GM18505 (cell line): ENCODE data around the gene TSPAN3.

Experiments used
- ATAC-seq: cut with Tn5 transposase; IDR thresholded peaks from one replicate; pipeline ENCODE4 v1.9.1; 2021; ENCODE audit not compliant: unreplicated experiment
- POLR2A ChIP-seq: IDR thresholded peaks from 4 replicates; pipeline ENCODE4 v1.6.1; 2011; ENCODE audit warnings: borderline replicate concordance; ENCODE audit not compliant: insufficient read depth, insufficient read length; ENCODE audit errors: extremely low read depth

Gene TSPAN3

DNA sequence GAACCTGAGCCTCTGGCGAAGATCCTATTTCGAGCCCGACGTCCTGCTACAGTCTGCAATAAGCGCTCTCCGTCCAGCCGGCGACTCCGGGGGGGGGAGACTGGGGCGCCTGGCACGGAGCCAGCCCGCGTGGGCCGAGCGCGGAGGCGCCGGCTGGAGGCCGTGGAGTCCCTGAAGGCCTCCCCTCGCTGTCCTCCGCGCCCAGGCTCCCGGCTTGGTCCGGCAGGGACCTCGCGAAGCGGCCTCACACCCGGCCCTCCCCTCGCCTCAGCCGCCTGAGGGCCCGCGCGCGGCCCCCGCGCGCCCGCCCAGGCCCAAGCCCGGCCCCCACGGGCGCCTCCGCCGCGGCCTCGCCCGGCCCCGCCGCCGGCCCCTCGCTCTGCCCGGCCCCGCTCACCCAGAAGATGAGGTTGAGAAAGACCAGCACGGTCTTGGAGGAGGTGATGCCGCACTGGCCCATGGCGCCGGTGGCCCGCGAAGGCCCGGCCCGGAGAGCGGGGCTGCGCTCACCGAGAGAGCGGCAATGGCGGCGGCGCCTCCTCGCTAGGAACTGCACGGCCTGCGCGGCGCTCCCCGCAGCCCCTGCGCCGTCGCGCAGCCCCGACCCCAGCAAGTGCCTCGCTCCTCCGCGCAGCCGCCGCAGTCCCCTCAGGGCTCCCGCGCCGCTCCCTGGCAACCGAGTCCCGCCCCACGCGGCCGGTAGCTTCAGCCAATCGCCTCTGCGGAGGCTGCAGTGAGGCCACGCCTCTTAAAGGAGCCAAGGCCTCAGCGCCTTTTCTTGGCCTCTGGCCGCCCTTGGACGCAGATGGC lies at the start of gene TSPAN3:
TSS of gene TSPAN3 (minus strand) at position 615 of the 810 bp plus-strand sequence. CDS start at position 460, 155 bp downstream.
- peak; percentile 83 for TF ChIP-seq POLR2A

DNA sequence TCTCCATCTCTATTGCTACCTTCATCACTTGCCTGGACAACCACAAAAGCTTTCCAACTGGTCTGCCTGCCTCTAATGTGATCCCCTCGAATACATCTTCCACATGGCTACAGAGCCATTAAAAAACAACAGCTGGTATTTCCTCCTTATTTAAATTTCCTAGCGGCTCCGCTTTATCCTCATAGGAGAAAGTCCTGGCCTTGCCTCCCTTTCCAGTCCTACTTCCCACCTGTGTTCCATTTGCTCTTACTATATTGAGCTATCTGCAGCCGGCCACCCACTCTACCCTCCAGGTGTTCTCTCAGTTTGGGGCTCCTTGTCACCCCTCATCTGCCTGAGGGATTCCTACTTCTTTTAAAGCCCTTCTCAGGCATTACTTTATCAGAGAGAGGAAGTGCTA lies 49.7 kb upstream of the TSPAN3 start:
- no peak for ATAC-seq
- TF ChIP-seq POLR2A = no peak

More for the DNA sequence above, at the start of gene TSPAN3:
- peak; percentile 87 for ATAC-seq

DNA sequence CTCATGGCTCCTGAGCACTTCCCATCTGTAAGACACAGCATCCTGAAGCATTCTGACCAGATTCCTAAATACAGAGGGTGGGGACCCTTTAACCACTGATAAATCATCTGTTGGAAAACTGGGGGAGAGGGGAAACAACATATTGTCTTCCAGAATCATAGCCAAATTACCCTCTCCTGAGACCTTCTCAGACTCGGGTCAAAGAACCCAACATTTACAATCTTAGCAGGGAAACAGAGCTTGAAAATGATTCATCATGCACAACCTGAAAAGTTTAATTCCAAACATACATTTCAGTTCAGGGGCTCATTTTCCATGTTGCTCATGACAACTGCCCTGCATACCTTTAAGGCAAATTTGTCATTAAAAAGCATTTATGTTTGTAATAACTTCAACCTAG lies 48.5 kb upstream of the TSPAN3 start:
- no peak for ATAC-seq
- TF ChIP-seq POLR2A = no peak

DNA sequence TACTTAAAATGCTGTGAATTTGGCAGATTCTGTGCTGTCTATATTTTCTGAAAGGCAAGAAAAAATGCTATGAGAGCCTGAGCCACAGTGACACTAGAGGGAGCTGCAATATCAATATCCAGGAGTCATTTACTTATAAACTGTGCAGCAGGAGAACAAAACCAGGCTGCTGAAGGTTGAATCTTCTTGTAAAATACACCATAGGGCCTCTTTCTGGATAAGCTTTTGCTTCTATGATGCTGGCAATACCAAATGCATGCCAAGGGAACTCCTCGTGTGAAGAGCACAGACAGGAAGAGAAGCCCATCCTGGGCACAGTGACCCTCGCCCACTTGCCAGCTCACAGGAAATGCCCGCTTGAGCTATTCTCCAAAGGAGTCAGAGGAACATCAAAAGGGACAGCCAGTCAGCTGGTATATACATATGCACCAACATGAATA lies 48.0 kb upstream of the TSPAN3 start:
- no peak for ATAC-seq
- no peak for TF ChIP-seq POLR2A

DNA sequence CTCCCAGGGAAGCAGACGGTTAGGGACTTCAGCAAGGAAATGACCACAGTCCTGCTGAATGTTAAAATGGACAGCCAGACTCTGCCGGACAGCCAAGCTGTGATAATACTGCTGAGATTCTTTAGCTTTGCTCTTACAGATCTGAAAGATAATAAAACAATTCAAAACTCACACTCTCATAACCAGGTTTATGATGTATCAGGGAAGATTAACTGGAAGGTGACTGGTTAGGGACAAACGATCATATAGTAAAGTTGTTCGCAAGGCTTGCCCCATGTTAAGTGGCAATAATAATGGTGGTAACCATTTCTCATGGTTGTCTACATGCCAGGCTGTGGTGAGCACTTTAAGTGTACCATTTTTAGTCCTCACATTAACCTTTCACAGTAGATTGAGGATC lies 44.3 kb upstream of the TSPAN3 start:
- no peak for ATAC-seq
- no peak for TF ChIP-seq POLR2A

DNA sequence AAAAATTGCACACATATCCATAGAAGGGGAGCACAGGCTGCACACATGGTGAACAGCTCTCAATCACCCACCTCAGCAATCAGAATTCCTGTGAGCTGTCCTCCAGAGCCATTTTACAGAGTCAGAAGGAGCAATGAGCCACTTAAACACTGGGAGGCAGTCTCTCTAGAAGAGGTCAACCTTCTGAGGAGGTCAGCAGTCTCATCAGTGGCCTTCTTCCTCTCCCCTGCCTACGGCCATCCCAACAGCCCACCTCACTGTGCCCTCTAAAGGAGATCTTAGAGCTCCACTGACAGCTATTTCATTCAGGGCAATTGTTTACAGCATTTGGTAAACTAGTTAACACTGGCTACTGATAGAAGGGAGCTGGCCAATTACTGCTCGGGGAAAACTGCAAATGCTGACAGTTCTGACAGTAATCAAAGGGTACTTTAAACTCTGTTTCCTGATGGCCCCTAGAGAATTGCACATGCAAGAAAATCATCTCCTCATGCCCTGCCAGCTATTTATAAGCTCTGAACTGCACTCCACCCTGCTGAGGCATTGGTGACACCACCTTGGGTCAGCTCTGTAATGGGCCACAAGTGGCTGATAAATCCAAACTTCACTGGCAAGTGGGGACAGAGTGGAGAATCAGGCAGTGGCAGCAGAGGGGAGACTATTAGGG lies 42.1 kb upstream of the TSPAN3 start:
- TF ChIP-seq POLR2A = no peak
- ATAC-seq = no peak

DNA sequence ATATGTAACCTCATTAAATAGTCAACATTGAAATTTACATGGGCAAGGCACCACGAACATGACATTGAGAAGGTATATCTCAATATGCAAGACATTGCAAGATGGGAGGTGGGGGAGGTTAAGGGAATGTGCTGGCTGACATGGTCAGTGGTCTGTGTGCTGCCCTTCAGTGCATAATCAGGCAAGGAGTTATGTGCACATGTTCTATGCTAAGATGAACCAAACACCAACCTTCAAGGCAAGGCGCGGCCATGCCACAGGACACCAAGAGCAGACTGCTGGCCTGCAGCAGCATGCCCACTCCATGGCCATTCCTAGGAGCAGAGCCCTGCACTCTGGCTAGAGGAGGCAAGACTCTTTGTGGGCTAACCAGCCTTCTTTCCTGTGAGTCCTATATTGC lies 40.9 kb upstream of the TSPAN3 start:
- no peak for TF ChIP-seq POLR2A
- ATAC-seq = no peak

DNA sequence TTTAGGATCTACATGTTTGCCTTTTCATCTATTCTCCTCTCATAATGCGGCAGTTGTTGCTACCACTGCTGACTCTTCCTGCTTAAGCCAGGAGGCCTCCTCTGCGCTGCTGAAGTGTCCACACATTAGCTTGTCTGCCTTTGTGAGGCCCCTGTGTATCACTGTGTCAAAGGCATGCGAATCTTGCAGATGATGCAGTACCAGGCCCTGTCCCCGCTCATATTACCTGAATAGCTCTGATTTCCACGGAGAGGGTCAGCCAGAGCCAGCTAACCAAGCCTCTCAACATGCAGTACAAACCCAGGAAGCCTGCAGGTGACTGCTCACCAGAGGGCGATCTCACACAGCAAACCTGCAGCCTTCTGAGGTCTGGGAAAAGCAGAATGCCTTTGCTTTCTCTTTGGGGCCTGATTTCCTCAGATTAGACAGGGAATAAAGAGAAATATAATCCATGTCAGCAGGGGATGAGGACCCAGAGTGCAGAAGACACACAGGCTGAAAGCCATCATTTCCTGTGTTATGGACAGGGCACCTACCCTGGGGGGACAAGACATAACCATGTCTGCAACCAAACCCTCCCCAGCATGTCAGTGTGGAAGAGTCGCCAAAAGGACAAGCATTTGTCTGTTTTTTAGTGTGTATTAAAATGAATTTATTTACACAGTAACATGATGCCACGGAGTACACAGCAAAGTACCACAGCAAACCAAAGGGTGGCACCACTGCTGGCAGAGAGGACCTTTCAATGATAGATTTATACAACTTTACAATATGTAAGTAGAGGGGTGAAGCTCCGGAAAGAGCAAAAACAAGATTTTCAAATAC lies 36.8 kb upstream of the TSPAN3 start:
- TF ChIP-seq POLR2A = no peak
- no peak for ATAC-seq

DNA sequence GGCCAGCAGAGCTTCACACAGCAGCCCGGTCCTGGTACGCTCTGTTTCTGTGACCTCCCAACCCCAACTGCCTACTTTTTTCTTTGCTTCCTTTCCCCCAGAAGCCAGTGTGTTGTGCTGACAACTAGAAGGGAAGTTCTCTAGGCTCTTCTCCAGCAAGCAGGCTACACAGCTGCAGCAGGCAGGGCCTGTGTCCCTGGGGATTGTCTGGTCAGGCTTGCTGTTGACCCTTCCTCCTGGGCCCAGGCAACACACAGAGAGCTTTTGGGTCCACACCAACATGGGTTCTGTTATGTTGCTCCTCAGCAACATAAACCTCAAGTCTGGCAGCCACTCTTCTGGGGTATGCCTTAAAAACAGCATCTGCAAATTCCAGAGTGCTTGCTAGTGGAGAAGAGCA lies 36.2 kb upstream of the TSPAN3 start:
- ATAC-seq = no peak
- TF ChIP-seq POLR2A = no peak

DNA sequence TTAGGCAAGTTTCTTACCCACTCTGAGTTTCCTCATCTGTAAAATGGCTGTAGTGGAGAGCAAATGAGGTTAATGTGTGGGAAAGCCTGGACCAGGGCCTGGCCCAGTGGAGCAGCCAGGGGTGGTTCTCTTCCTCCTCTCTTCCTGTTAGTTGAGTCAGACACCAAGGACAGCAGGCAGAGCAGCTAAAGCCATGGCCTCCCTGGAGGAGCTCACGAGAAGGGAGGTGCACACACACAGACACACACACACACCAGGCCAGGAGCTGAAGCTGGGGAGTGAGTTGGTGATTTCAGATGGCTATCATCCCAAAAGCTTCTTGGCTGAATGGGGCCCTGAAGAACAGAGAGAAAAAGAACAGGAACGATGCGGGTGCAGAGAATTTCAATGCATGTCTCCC lies 33.2 kb upstream of the TSPAN3 start:
- no peak for ATAC-seq
- no peak for TF ChIP-seq POLR2A

DNA sequence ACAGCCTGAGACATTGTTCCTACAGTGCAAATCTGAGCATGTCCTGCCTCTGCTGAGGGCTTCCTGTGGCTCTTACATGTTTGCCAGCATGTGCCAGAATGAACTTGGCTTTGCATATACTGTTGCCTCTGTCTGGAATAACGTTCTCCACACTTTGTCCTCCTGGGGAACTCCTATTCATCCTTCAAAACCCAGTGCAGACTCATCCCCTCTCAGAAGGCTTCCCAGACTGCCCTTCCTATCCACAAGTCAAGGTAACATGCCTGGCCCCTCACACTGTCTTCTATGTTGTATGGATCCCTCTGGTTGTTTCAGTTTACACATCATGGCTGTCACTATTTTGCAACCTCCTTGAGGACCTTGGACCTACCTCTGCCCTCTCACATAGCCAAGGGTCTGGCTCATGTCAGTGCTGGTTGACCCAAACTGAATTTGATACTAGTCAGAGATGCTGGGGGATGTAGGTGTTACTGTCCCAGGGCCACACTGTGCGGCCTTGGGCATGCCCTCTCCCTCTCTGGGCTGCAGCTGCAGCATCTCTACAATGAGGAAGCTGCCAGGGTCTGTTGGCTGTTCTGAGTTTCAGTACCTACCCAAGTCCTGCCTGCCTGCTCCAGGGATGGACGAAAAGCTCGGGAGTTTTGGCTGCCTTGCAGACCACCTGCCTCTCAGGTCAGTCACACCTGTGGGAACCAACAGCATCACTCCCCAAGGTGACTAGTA lies 29.0 kb upstream of the TSPAN3 start:
- no peak for ATAC-seq
- no peak for TF ChIP-seq POLR2A

DNA sequence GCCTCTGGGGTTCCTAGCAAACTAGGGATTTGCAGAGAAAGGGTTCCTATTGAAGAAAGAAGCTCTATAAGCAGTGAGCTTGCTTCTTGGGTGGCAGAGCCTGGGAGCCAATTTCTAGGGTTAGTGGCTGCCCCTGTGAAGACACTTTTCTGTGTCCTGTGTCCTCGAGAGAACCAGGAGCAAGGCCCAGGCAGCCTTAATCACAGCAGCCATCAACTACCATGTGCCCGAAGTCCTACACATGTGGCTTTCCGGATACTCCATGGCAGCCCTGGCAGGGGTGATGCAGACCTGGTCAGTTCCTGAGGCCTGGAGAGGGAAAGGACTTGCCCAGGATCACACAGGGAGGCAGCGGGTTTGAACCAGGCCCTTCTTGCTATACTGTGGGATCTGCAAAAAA lies 27.7 kb upstream of the TSPAN3 start:
- TF ChIP-seq POLR2A = no peak
- no peak for ATAC-seq

DNA sequence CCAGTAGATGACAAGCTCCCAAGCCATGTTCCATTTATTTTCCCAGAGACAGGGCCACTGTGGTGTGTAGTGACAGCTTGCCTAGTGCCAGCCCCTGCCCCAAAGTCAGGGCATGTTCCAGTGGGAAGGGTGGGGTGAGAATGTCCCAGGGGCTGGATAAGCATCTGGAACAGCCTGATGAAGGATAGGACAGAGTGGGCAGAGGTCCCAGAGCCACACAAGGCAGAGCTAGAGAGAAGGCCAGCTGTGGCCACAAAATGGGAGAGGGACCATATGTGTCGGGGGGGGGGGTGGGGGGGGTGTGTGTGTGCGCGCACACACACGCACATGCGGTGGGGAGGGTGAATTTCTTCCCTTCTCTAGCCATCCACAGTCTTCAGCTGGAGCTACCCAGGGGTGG lies 27.0 kb upstream of the TSPAN3 start:
- no peak for TF ChIP-seq POLR2A
- ATAC-seq = no peak
